Stimulated activated naive CD8-positive, alpha-beta T cell treated with anti-CD3 and anti-CD28 coated beads, Interleukin-15, Interleukin-2, amounts not matched to agents 100 U/mL and 50 U/mL, for 24 hours (primary cell): ENCODE data around the gene PRR20B.
"Not testable (repeated sequence)": the region's sequence is repeated elsewhere in the genome, so short reads cannot be mapped to it uniquely, and the experiment has no call there.

ENCODE experiments used
- ATAC-seq: fragments of 150-1000 bp; cut with Tn5 transposase; one replicate; pipeline ENCODE4 v1.10.0; 2021
- DNase-seq: peaks from one replicate; pipeline ENCODE4 v3.0.0; 2021

PRR20B gene

GRCh38 chr13:57147188-57147587 lies at the start of gene PRR20B:
TSS of gene PRR20B (plus strand) at chr13:57147488. CDS start at chr13:57147875, 387 bp downstream.
- ATAC-seq, DNase-seq: not testable (repeated sequence)

- DNase-seq (no peak), ATAC-seq (no peak)
Observed at GRCh38 chr13:57114945-57115344, 32.3 kb upstream of the PRR20B start.

GRCh38 chr13:57123681-57124080 lies 23.6 kb upstream of the PRR20B start:
- ATAC-seq = no peak
- DNase-seq = no peak

GRCh38 chr13:57128909-57129308 lies 18.4 kb upstream of the PRR20B start:
- DNase-seq (no peak), ATAC-seq (no peak)

- ATAC-seq = no peak
- DNase-seq = no peak
Observed at GRCh38 chr13:57136093-57136492, 11.2 kb upstream of the PRR20B start.

- no peak for ATAC-seq
Observed at GRCh38 chr13:57137585-57137984, 9.7 kb upstream of the PRR20B start.

GRCh38 chr13:57138988-57139387 lies 8.3 kb upstream of the PRR20B start:
- ATAC-seq (no peak), DNase-seq (no peak)

More at GRCh38 chr13:57137585-57137984, 9.7 kb upstream of the PRR20B start:
- DNase-seq = no peak

- not testable (repeated sequence) for ATAC-seq, DNase-seq
Observed at GRCh38 chr13:57139781-57140180, 7.5 kb upstream of the PRR20B start.

- DNase-seq, ATAC-seq: not testable (repeated sequence)
Observed at GRCh38 chr13:57140235-57140968, 6.9 kb upstream of the PRR20B start, which contains the start of gene PRR20A. TSS of gene PRR20A (plus strand) at chr13:57140918. CDS start at chr13:57141305, 387 bp downstream.

GRCh38 chr13:57148106-57148505 lies 818 bp downstream of the PRR20B start:
- not testable (repeated sequence) for DNase-seq, ATAC-seq

- not testable (repeated sequence) for ATAC-seq, DNase-seq
Observed at GRCh38 chr13:57153761-57154160, 6.5 kb downstream of the PRR20B start, which contains the start of gene PRR20C. TSS of gene PRR20C (plus strand) at chr13:57154061. CDS start at chr13:57154448, 387 bp downstream.

- ATAC-seq, DNase-seq: not testable (repeated sequence)
Observed at GRCh38 chr13:57160332-57160731, 13.0 kb downstream of the PRR20B start, which contains the start of gene PRR20D. TSS of gene PRR20D (plus strand) at chr13:57160632. CDS start at chr13:57161019, 387 bp downstream.

- not testable (repeated sequence) for ATAC-seq, DNase-seq
Observed at GRCh38 chr13:57166897-57167296, 19.6 kb downstream of the PRR20B start, which contains the start of gene PRR20E. TSS of gene PRR20E (plus strand) at chr13:57167197. CDS start at chr13:57167584, 387 bp downstream.

- ATAC-seq (no peak), DNase-seq (no peak)
Observed at GRCh38 chr13:57191667-57192066, 44.4 kb downstream of the PRR20B start.
